Activated CD8-positive, alpha-beta T cell treated with anti-CD3 and anti-CD28 coated beads, Interleukin-2, amount 10 ng/mL, durations not matched to agents 7 days and 5 days (primary cell): ENCODE results near the gene ATRNL1. TPM values are rescaled to one million over a fixed set of nuclear protein-coding genes. Genes with fewer than 3 reads are reported as not detected.

Source experiments
- ATAC-seq: fragments of 150-1000 bp; cut with Tn5 transposase; one replicate; pipeline ENCODE4 v1.10.0; 2021; ENCODE audit warnings: moderate library complexity
- CTCF ChIA-PET: fragments of 350-600 bp; sonication (Branson Sonifier 250); formaldehyde crosslinking; loops from one replicate; lab custom pipeline; 2021; ENCODE audit warnings: antibody characterized with exemption; lab: Charles Lee
- POLR2A ChIA-PET: fragments of 350-600 bp; sonication (Branson Sonifier 250); formaldehyde crosslinking; loops from one replicate; lab custom pipeline; 2021; ENCODE audit warnings: antibody characterized with exemption; lab: Charles Lee
- DNase-seq: peaks from one replicate; pipeline ENCODE4 v3.0.0-alpha.2; 2020
- H3K27ac Mint-ChIP-seq: one replicate; pipeline ENCODE4 v1.8.0; 2021; ENCODE audit warnings: mild to moderate bottlenecking, mixed read lengths
- H3K27me3 Mint-ChIP-seq: one replicate; pipeline ENCODE4 v1.8.0; 2021; ENCODE audit warnings: low read depth, mixed read lengths
- H3K36me3 Mint-ChIP-seq: one replicate; pipeline ENCODE4 v1.8.0; 2021; ENCODE audit warnings: low read depth, mixed read lengths
- H3K4me1 Mint-ChIP-seq: one replicate; pipeline ENCODE4 v1.8.0; 2021; ENCODE audit warnings: low read depth, mixed read lengths
- H3K4me3 Mint-ChIP-seq: one replicate; pipeline ENCODE4 v1.8.0; 2021; ENCODE audit warnings: mild to moderate bottlenecking, mixed read lengths
- H3K9me3 Mint-ChIP-seq: one replicate; pipeline ENCODE4 v1.8.0; 2022; ENCODE audit warnings: mixed read lengths; ENCODE audit not compliant: insufficient read depth
- total RNA-seq, 2 experiments: library from RNA; stranded (reverse); gene quantifications; one replicate each; pipeline ENCODE4 v1.2.3, GENCODE V29; 2021

Gene ATRNL1
- total RNA-seq, 2 experiments from 2014 or later = not detected

GRCh38 chr10:115975506-115975905 is 882.3 kb downstream of the ATRNL1 start:
- peaks cover 5% of the 10 kb centered on the region for H3K9me3 Mint-ChIP-seq
- H3K4me1 Mint-ChIP-seq = no peaks in the 10 kb centered on the region
- DNase-seq = no peak
- H3K36me3 Mint-ChIP-seq = no peaks in the 10 kb centered on the region
- no peak for ATAC-seq
- no peak overlapping the region for H3K4me3 Mint-ChIP-seq
- POLR2A ChIA-PET = no interaction called here
- H3K27me3 Mint-ChIP-seq = no peaks in the 10 kb centered on the region
- CTCF ChIA-PET = no interaction called here
- no peak overlapping the region for H3K27ac Mint-ChIP-seq

GRCh38 chr10:115976342-115976741 is 883.2 kb downstream of the ATRNL1 start:
- DNase-seq (no peak), ATAC-seq (no peak)
- Mint-ChIP-seq H3K4me1 (no peaks in the 10 kb centered on the region), H3K4me3 (no peak overlapping the region), H3K27me3 (no peaks in the 10 kb centered on the region), H3K9me3 (peaks cover 4% of the 10 kb centered on the region), H3K27ac (no peak overlapping the region), H3K36me3 (no peaks in the 10 kb centered on the region)
- CTCF ChIA-PET = no interaction called here
- POLR2A ChIA-PET = no interaction called here

GRCh38 chr10:115977855-115978254 is 884.7 kb downstream of the ATRNL1 start:
- Mint-ChIP-seq H3K4me1 (no peaks in the 10 kb centered on the region), H3K9me3 (no peaks in the 10 kb centered on the region), H3K27me3 (no peaks in the 10 kb centered on the region), H3K4me3 (no peak overlapping the region), H3K36me3 (no peaks in the 10 kb centered on the region), H3K27ac (no peak overlapping the region)
- POLR2A ChIA-PET = no interaction called here
- CTCF ChIA-PET = no interaction called here
- ATAC-seq (no peak), DNase-seq (no peak)

- Mint-ChIP-seq H3K36me3 (no peaks in the 10 kb centered on the region), H3K4me3 (no peak overlapping the region), H3K9me3 (no peaks in the 10 kb centered on the region), H3K27me3 (no peaks in the 10 kb centered on the region), H3K27ac (no peak overlapping the region), H3K4me1 (no peaks in the 10 kb centered on the region)
- CTCF ChIA-PET = no interaction called here
- ATAC-seq (no peak), DNase-seq (no peak)
- POLR2A ChIA-PET = no interaction called here
Measured at GRCh38 chr10:115979576-115979975, 886.4 kb downstream of the ATRNL1 start.

GRCh38 chr10:115980470-115980869 is 887.3 kb downstream of the ATRNL1 start:
- CTCF ChIA-PET = no interaction called here

GRCh38 chr10:115981081-115981480 is 887.9 kb downstream of the ATRNL1 start:
- Mint-ChIP-seq H3K4me1 (no peaks in the 10 kb centered on the region), H3K36me3 (no peaks in the 10 kb centered on the region), H3K4me3 (no peak overlapping the region), H3K27me3 (no peaks in the 10 kb centered on the region), H3K9me3 (no peaks in the 10 kb centered on the region), H3K27ac (no peak overlapping the region)
- CTCF ChIA-PET = no interaction called here
- POLR2A ChIA-PET = no interaction called here
- no peak for ATAC-seq
- no peak for DNase-seq

More at GRCh38 chr10:115980470-115980869, 887.3 kb downstream of the ATRNL1 start:
- no peak overlapping the region for H3K27ac Mint-ChIP-seq
- no peaks in the 10 kb centered on the region for H3K36me3 Mint-ChIP-seq
- POLR2A ChIA-PET = no interaction called here
- no peak for ATAC-seq
- H3K27me3 Mint-ChIP-seq = no peaks in the 10 kb centered on the region
- no peak for DNase-seq
- H3K9me3 Mint-ChIP-seq = no peaks in the 10 kb centered on the region
- no peak overlapping the region for H3K4me3 Mint-ChIP-seq
- no peaks in the 10 kb centered on the region for H3K4me1 Mint-ChIP-seq

GRCh38 chr10:115982076-115982475 is 888.9 kb downstream of the ATRNL1 start:
- Mint-ChIP-seq H3K4me3 (no peak overlapping the region), H3K36me3 (no peaks in the 10 kb centered on the region), H3K27ac (no peak overlapping the region), H3K9me3 (peaks cover 2% of the 10 kb centered on the region), H3K4me1 (no peaks in the 10 kb centered on the region), H3K27me3 (no peaks in the 10 kb centered on the region)
- no peak for ATAC-seq
- no peak for DNase-seq
- CTCF ChIA-PET = no interaction called here
- POLR2A ChIA-PET = no interaction called here

GRCh38 chr10:115982526-115982925 is 889.4 kb downstream of the ATRNL1 start:
- Mint-ChIP-seq H3K9me3 (peaks cover 4% of the 10 kb centered on the region), H3K4me1 (no peaks in the 10 kb centered on the region), H3K36me3 (no peaks in the 10 kb centered on the region), H3K27me3 (no peaks in the 10 kb centered on the region), H3K4me3 (no peak overlapping the region), H3K27ac (no peak overlapping the region)
- no peak for DNase-seq
- ChIA-PET CTCF (no interaction called here), POLR2A (no interaction called here)
- ATAC-seq = no peak

- CTCF ChIA-PET = no interaction called here
- no peaks in the 10 kb centered on the region for H3K36me3 Mint-ChIP-seq
- no peaks in the 10 kb centered on the region for H3K27me3 Mint-ChIP-seq
- ATAC-seq = no peak
- no peaks in the 10 kb centered on the region for H3K4me1 Mint-ChIP-seq
- POLR2A ChIA-PET = no interaction called here
- DNase-seq = no peak
- H3K27ac Mint-ChIP-seq = no peak overlapping the region
- peaks cover 4% of the 10 kb centered on the region for H3K9me3 Mint-ChIP-seq
- no peak overlapping the region for H3K4me3 Mint-ChIP-seq
Measured at GRCh38 chr10:115985786-115986185, 892.6 kb downstream of the ATRNL1 start.

- ATAC-seq = no peak
- Mint-ChIP-seq H3K4me3 (no peak overlapping the region), H3K9me3 (peaks cover 4% of the 10 kb centered on the region), H3K27ac (no peak overlapping the region), H3K27me3 (no peaks in the 10 kb centered on the region), H3K36me3 (no peaks in the 10 kb centered on the region), H3K4me1 (no peaks in the 10 kb centered on the region)
- no peak for DNase-seq
- ChIA-PET POLR2A (no interaction called here), CTCF (no interaction called here)
Measured at GRCh38 chr10:115988380-115988779, 895.2 kb downstream of the ATRNL1 start.

- no peaks in the 10 kb centered on the region for H3K4me1 Mint-ChIP-seq
- CTCF ChIA-PET = no interaction called here
- H3K27me3 Mint-ChIP-seq = no peaks in the 10 kb centered on the region
- no peaks in the 10 kb centered on the region for H3K36me3 Mint-ChIP-seq
- POLR2A ChIA-PET = no interaction called here
- ATAC-seq (no peak), DNase-seq (no peak)
- no peak overlapping the region for H3K4me3 Mint-ChIP-seq
- H3K9me3 Mint-ChIP-seq = peaks cover 4% of the 10 kb centered on the region
- H3K27ac Mint-ChIP-seq = no peak overlapping the region
Measured at GRCh38 chr10:115989621-115990020, 896.5 kb downstream of the ATRNL1 start.

GRCh38 chr10:115992236-115992986 is 899.2 kb downstream of the ATRNL1 start:
- Mint-ChIP-seq H3K9me3 (no peaks in the 10 kb centered on the region), H3K4me3 (no peak overlapping the region), H3K36me3 (no peaks in the 10 kb centered on the region), H3K27me3 (no peaks in the 10 kb centered on the region), H3K4me1 (no peaks in the 10 kb centered on the region), H3K27ac (no peak overlapping the region)
- ATAC-seq = no peak
- POLR2A ChIA-PET = no interaction called here
- CTCF ChIA-PET = no interaction called here
- DNase-seq = no peak

- H3K9me3 Mint-ChIP-seq = no peaks in the 10 kb centered on the region
- ATAC-seq = no peak
- no peaks in the 10 kb centered on the region for H3K4me1 Mint-ChIP-seq
- ChIA-PET POLR2A (no interaction called here), CTCF (no interaction called here)
- DNase-seq = no peak
- H3K27ac Mint-ChIP-seq = no peak overlapping the region
- H3K36me3 Mint-ChIP-seq = no peaks in the 10 kb centered on the region
- no peaks in the 10 kb centered on the region for H3K27me3 Mint-ChIP-seq
- no peak overlapping the region for H3K4me3 Mint-ChIP-seq
Measured at GRCh38 chr10:115996031-115996430, 902.9 kb downstream of the ATRNL1 start.
